Pulmonary artery endothelial cell (primary cell): ENCODE data around the gene FANCD2OS. TPM values are rescaled to one million over a fixed set of nuclear protein-coding genes. Genes with fewer than 3 reads are reported as not detected.
"Not testable (repeated sequence)": the region's sequence is repeated elsewhere in the genome, so short reads cannot be mapped to it uniquely, and the experiment has no call there.

ENCODE experiments used
- DNase-seq: peaks from one replicate; pipeline ENCODE4 v3.0.0-alpha.2; 2011; ENCODE audit warnings: low read depth, low spot score
- total RNA-seq: library from RNA; depleted of rRNA; stranded (reverse); fragments of >200 nt; gene quantifications from 2 replicates; pipeline ENCODE4 v1.2.3, GENCODE V29; 2014

FANCD2OS gene
- total RNA-seq, 1 donor from 2014 or later, result not detected

GRCh38 chr3:10093678-10094077 lies 14.4 kb downstream of the FANCD2OS start:
- no peak for DNase-seq

- DNase-seq, result not testable (repeated sequence)
Observed at GRCh38 chr3:10091387-10091786, 16.7 kb downstream of the FANCD2OS start.

GRCh38 chr3:10090774-10091173 lies 17.3 kb downstream of the FANCD2OS start:
- DNase-seq, result not testable (repeated sequence)

GRCh38 chr3:10090179-10090578 lies 17.9 kb downstream of the FANCD2OS start:
- no peak for DNase-seq

GRCh38 chr3:10088256-10088655 lies 19.8 kb downstream of the FANCD2OS start:
- no peak for DNase-seq

GRCh38 chr3:10085738-10086137 lies 22.3 kb downstream of the FANCD2OS start:
- DNase-seq, result no peak

- no peak for DNase-seq
Observed at GRCh38 chr3:10081871-10082270, 26.2 kb downstream of the FANCD2OS start.

- no peak for DNase-seq
Observed at GRCh38 chr3:10074666-10075065, 33.4 kb downstream of the FANCD2OS start.

GRCh38 chr3:10070077-10070476 lies 38.0 kb downstream of the FANCD2OS start:
- DNase-seq, result not testable (repeated sequence)

GRCh38 chr3:10055097-10055496 lies 53.0 kb downstream of the FANCD2OS start:
- DNase-seq, result no peak

Other genes with a start within 250 kb of the FANCD2OS start
- not detected in 2 replicates for gene CIDEC, start 228.0 kb downstream of the FANCD2OS start, total RNA-seq
- 29.0 and 35.3 TPM in 2 replicates for gene JAGN1, start 217.6 kb downstream of the FANCD2OS start, total RNA-seq
- gene IL17RE, start 205.4 kb downstream of the FANCD2OS start, total RNA-seq, result 0.07 and 0.14 TPM in 2 replicates
- gene IL17RC, start 191.2 kb downstream of the FANCD2OS start, total RNA-seq, result 18.3 and 18.7 TPM in 2 replicates
- 29.1 and 41.7 TPM in 2 replicates for gene CRELD1, start 174.4 kb downstream of the FANCD2OS start, total RNA-seq
- gene PRRT3, start 155.8 kb downstream of the FANCD2OS start, total RNA-seq, result 0.88 and 1.1 TPM in 2 replicates
- 44.2 and 100 TPM in 2 replicates for gene EMC3, start 121.4 kb downstream of the FANCD2OS start, total RNA-seq
- 22.0 and 34.0 TPM in 2 replicates for gene FANCD2, start 81.8 kb downstream of the FANCD2OS start, total RNA-seq
- gene BRK1, start 7.4 kb upstream of the FANCD2OS start, total RNA-seq, result 113 and 170 TPM in 2 replicates
- 39.0 and 42.8 TPM in 2 replicates for gene VHL, start 33.5 kb upstream of the FANCD2OS start, total RNA-seq
- gene IRAK2, start 56.7 kb upstream of the FANCD2OS start, total RNA-seq, result 26.1 and 29.4 TPM in 2 replicates
- gene TATDN2, start 140.2 kb upstream of the FANCD2OS start, total RNA-seq, result 13.5 and 15.3 TPM in 2 replicates
- not detected in 2 replicates for gene GHRL, start 184.7 kb upstream of the FANCD2OS start, total RNA-seq
- gene SEC13, start 212.9 kb upstream of the FANCD2OS start, total RNA-seq, result 451 and 492 TPM in 2 replicates